Measurements from ENCODE around the gene AARS1. TPM values are rescaled to one million over a fixed set of nuclear protein-coding genes. Genes with fewer than 3 reads are reported as not detected.
"Not testable (repeated sequence)": the region's sequence is repeated elsewhere in the genome, so short reads cannot be mapped to it uniquely, and the experiment has no call there.

Gene AARS1
- total and polyA plus RNA-seq, 11 donors: 23.9 to 96.2 (median 63.2) TPM

DNA sequence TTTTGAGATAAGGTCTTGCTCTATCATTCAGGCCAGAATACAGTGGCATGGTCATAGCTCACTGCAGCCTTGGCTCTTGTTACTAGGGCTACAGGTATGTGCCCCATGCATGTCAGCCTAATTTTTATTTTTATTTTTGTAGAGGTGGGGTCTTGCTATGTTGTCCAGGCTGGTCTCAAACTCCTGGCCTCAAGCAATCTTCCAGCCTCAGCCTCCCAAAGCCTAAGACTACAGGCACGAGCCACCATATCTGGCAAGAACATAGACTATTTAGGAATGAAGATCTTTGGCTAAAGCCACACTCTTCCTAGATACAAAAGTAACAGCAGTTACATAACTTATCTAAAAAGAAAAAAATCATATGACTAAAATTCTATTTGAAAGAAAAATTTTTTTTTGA, 41.8 kb upstream of the AARS1 start:
- 86 to 98% (median 93%) methylated on average over 1 of the region's 1 CpG for WGBS, 4 donors
- intact Hi-C loops (cut with DNase I): loop anchor here in 3 of 10 donors (5.0 to 10.0 kb wide), 2 partner anchors 321 to 324 kb away; no protein-coding TSS in a partner anchor

DNA sequence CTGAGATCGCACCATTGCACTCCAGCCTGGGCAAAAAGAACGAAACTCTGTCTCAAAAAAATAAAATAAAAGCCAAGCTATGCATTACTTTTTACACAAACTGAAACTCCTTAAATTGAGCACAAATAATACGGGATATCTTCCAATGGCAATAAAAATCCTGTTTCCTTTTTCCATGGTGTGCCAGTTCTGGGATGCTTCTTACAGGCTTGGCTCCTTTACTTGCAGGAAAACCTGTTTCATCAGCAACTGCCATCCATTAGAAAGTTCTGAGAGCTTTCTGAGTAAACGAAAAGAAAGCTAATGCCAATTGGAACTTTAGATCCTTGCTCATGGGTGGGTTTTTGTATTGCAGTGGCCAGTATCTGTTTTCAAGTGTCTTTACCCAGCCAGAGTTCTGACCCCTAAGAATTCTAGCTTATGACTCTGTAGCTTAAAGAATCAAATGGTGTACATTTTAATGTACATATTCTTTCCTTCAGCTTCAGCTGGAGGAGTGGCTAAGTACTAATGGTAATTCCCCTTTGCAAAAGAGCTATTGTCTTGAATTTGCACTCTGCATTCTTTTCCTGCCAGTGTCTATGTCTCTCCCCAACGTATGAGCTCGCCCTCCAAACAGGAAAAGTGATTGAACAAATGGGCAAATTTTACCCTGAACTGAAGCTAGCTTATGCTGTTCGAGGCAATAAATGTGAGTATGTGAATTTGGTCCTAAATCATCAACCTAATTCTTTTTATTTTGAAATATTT, 35.9 kb upstream of the AARS1 start:
- intact Hi-C loops (cut with DNase I): no loop called here
- Histone ChIP-seq H3K36me3 (peaks cover 0 to 100% (median 93%) of the 10 kb centered on the region in 9 donors), H3K9me3 (no peaks in the 10 kb centered on the region), H3K27ac (no peak overlapping the region), H3K4me3 (no peak overlapping the region), H3K27me3 (no peaks in the 10 kb centered on the region), H3K4me1 (no peaks in the 10 kb centered on the region)
- TF ChIP-seq, protein P1, sequence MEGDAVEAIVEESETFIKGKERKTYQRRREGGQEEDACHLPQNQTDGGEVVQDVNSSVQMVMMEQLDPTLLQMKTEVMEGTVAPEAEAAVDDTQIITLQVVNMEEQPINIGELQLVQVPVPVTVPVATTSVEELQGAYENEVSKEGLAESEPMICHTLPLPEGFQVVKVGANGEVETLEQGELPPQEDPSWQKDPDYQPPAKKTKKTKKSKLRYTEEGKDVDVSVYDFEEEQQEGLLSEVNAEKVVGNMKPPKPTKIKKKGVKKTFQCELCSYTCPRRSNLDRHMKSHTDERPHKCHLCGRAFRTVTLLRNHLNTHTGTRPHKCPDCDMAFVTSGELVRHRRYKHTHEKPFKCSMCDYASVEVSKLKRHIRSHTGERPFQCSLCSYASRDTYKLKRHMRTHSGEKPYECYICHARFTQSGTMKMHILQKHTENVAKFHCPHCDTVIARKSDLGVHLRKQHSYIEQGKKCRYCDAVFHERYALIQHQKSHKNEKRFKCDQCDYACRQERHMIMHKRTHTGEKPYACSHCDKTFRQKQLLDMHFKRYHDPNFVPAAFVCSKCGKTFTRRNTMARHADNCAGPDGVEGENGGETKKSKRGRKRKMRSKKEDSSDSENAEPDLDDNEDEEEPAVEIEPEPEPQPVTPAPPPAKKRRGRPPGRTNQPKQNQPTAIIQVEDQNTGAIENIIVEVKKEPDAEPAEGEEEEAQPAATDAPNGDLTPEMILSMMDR (IDR thresholded peaks at IDR 0.05): no peak
- no peak for TF ChIP-seq POLR2A (IDR thresholded peaks at IDR 0.05)
- 88 to 94% (median 90%) methylated on average over 7 of the region's 7 CpGs for WGBS, 4 donors
- no peak for ATAC-seq
- no peak for DNase-seq

More for the DNA sequence above, 41.8 kb upstream of the AARS1 start:
- peaks cover 0 to 97% (median 89%) of the 10 kb centered on the region in 9 donors for H3K36me3 ChIP-seq
- H3K4me3 ChIP-seq: no peak overlapping the region
- no peaks in the 10 kb centered on the region for H3K4me1 ChIP-seq
- ATAC-seq (no peak), DNase-seq (no peak)
- H3K9me3 ChIP-seq: no peaks in the 10 kb centered on the region
- H3K27ac ChIP-seq: no peak overlapping the region
- H3K27me3 ChIP-seq: no peaks in the 10 kb centered on the region
- TF ChIP-seq, protein P1 (IDR thresholded peaks at IDR 0.05): no peak
- no peak for TF ChIP-seq POLR2A (IDR thresholded peaks at IDR 0.05)

DNA sequence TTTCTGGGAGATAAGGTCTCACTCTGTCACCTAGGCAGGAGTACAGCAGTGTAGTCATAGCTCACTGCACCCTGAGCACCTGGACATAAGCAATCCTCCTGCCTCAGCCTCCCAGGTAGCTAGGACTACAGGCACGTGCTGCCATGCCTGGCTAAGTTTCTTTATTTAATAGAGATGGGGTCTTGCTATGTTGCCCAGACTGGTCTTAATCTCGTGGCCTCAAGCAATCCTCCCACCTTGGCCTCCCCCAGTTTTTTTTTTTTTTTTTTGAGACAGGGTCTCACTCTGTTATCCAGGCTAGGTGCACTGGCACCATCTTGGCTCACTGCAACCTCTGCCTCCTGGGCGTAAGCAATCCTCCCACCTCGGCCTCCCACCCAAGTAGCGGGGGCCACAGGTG, 30.8 kb upstream of the AARS1 start:
- H3K36me3 ChIP-seq: peaks cover 0 to 100% (median 93%) of the 10 kb centered on the region in 9 donors

DNA sequence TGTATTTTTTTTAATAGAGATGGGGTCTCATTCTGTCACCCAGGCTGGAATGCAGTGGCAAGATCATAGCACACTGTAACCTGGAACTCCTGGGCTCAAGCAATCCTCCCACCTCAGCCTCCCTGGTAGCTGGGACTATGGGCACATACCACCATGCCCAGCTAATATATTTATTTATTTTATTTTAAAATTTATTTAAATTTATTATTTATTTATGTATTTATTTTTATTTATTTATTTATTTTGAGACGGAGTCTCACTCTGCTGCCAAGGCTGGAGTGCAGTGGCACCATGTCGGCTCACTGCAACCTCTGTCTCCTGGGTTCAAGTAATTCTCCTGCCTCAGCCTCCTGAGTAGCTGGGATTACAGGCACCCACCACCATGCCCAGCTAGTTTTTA, 18.4 kb upstream of the AARS1 start:
- H3K4me3 ChIP-seq; H3K9me3 ChIP-seq; ATAC-seq; intact Hi-C loops (cut with DNase I); DNase-seq; H3K27me3 ChIP-seq; H3K27ac ChIP-seq: not testable (repeated sequence)
- Histone ChIP-seq H3K4me1 (peaks cover 0 to 16% (median 0%) of the 10 kb centered on the region in 12 donors), H3K36me3 (peaks cover 0 to 12% (median under 1%) of the 10 kb centered on the region in 9 donors)
- WGBS, 4 donors: 92 to 99% (median 98%) methylated on average over 2 of the region's 2 CpGs

More for the DNA sequence above, 30.8 kb upstream of the AARS1 start:
- ATAC-seq: no peak
- H3K4me1 ChIP-seq: no peaks in the 10 kb centered on the region
- H3K4me3 ChIP-seq: no peak overlapping the region
- TF ChIP-seq, protein P1 (IDR thresholded peaks at IDR 0.05): no peak
- TF ChIP-seq POLR2A (IDR thresholded peaks at IDR 0.05): no peak
- 97 to 98% (median 98%) methylated on average over 5 of the region's 5 CpGs for WGBS, 4 donors
- intact Hi-C loops (cut with DNase I): no loop called here
- H3K27ac ChIP-seq: no peak overlapping the region
- H3K27me3 ChIP-seq: no peaks in the 10 kb centered on the region
- no peak for DNase-seq
- H3K9me3 ChIP-seq: no peaks in the 10 kb centered on the region
